NK-92 (cell line): ENCODE data around the gene AFF1.

ENCODE experiments used
- DNase-seq: peaks from one replicate; lab custom pipeline; 2025; ENCODE audit not compliant: unreplicated experiment; lab: John Stamatoyannopoulos, UW

Gene AFF1

GRCh38 chr4:87108142-87108546 is 173.3 kb downstream of the AFF1 start:
- no peak for DNase-seq

GRCh38 chr4:87109121-87109520 is 174.3 kb downstream of the AFF1 start:
- DNase-seq, result no peak

- DNase-seq, result no peak
These were observed 175.1 kb downstream of the AFF1 start for GRCh38 chr4:87109945-87110344.

GRCh38 chr4:87112063-87112462 is 177.3 kb downstream of the AFF1 start:
- DNase-seq, result no peak

GRCh38 chr4:87114245-87115062 is 179.6 kb downstream of the AFF1 start:
- no peak for DNase-seq

GRCh38 chr4:87116231-87116630 is 181.4 kb downstream of the AFF1 start:
- no peak for DNase-seq

GRCh38 chr4:87117051-87117731 is 182.4 kb downstream of the AFF1 start:
- DNase-seq, result no peak

GRCh38 chr4:87117732-87118075 is 182.9 kb downstream of the AFF1 start:
- no peak for DNase-seq

- no peak for DNase-seq
These were observed 183.6 kb downstream of the AFF1 start for GRCh38 chr4:87118421-87118820.

- DNase-seq, result no peak
These were observed 184.0 kb downstream of the AFF1 start for GRCh38 chr4:87118826-87119225.

GRCh38 chr4:87120010-87120409 is 185.2 kb downstream of the AFF1 start:
- no peak for DNase-seq

GRCh38 chr4:87120411-87121162 is 185.8 kb downstream of the AFF1 start:
- DNase-seq, result no peak

- no peak for DNase-seq
These were observed 186.7 kb downstream of the AFF1 start for GRCh38 chr4:87121341-87122065.

- DNase-seq, result no peak
These were observed 187.4 kb downstream of the AFF1 start for GRCh38 chr4:87122252-87122651.

- DNase-seq, result no peak
These were observed 191.2 kb downstream of the AFF1 start for GRCh38 chr4:87126056-87126455.

- no peak for DNase-seq
These were observed 193.3 kb downstream of the AFF1 start for GRCh38 chr4:87128006-87128705.

GRCh38 chr4:87129681-87130080 is 194.9 kb downstream of the AFF1 start:
- DNase-seq, result no peak

GRCh38 chr4:87130985-87131703 is 196.3 kb downstream of the AFF1 start:
- no peak for DNase-seq

- DNase-seq, result no peak
These were observed 197.2 kb downstream of the AFF1 start for GRCh38 chr4:87132035-87132434.

GRCh38 chr4:87133183-87133582 is 198.4 kb downstream of the AFF1 start:
- no peak for DNase-seq
